Hippocampal formation (tissue), 2 donors: Measurements from ENCODE around the gene COL6A2.
"Not testable (repeated sequence)": the region's sequence is repeated elsewhere in the genome, so short reads cannot be mapped to it uniquely, and the experiment has no call there.

Experiments
- DNase-seq, 2 donors: peaks; one replicate each; lab custom pipeline; 2025; lab: John Stamatoyannopoulos, UW

Gene COL6A2

GRCh38 chr21:46176443-46177129 is 78.7 kb downstream of the COL6A2 start:
- DNase-seq = not testable (repeated sequence)

- DNase-seq = no peak
Measured at GRCh38 chr21:46178961-46179360, 81.0 kb downstream of the COL6A2 start.
